ENCODE measurements around the gene CLASRP.
A peak's percentile ranks its signal among the peaks of the same experiment; 100 is the strongest.
"Not testable (repeated sequence)": the region's sequence is repeated elsewhere in the genome, so short reads cannot be mapped to it uniquely, and the experiment has no call there.

CLASRP gene, protein sequence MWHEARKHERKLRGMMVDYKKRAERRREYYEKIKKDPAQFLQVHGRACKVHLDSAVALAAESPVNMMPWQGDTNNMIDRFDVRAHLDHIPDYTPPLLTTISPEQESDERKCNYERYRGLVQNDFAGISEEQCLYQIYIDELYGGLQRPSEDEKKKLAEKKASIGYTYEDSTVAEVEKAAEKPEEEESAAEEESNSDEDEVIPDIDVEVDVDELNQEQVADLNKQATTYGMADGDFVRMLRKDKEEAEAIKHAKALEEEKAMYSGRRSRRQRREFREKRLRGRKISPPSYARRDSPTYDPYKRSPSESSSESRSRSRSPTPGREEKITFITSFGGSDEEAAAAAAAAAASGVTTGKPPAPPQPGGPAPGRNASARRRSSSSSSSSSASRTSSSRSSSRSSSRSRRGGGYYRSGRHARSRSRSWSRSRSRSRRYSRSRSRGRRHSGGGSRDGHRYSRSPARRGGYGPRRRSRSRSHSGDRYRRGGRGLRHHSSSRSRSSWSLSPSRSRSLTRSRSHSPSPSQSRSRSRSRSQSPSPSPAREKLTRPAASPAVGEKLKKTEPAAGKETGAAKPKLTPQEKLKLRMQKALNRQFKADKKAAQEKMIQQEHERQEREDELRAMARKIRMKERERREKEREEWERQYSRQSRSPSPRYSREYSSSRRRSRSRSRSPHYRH

DNA sequence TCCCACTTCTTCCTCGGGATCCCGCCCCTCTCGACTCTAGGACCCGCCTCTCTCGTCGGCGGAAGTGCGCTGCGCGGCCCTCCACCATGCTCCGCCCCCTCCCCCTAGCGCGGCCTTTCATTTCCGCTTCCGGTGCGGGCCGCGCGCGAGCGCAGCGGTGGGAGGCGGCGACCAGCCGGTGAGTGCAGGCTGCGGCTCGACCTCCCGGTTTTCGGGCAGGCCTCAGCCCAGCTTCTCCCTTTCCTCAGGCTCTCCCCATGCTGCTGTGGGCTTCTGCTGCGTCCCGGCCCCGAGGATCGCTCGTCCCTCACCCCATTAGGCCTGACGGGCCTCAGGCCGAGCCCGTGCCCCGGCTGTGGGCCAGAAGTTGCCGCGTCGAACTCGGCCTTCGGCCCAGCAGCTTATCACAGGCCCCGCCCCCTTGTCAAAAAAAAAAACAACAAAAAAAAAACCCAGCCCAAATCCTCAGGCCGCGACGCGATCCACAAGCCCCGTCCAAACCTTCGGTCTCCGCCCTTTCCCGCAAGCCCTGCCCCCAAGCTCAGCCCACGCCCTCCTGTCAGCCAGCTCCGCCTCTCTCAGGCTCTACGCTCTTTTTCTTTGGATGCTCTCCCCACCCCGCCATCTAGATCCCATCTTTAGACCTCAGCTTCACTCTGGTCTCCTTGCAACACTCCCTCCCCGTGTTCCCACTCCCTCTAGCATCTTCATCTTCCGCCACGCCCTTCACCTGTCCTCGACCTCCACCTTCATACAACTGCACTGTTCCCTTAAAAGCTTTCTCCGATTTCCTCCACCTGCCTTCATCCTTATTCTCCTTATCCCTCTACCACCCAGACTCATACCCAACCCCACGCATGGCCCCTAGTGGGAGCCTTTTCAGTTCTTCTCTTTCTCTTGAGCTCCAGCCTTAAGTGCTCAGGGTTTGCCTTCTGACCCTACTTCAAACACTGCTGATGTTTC lies at the start of gene CLASRP:
Gene CLASRP (plus strand): TSS at position 115 of the 963 bp plus-strand sequence. CDS start 1,168 bp downstream, outside the sequence.
- H3K27me3 ChIP-seq (ENCODE audit: control insufficient read depth, insufficient read depth, low read length): no peaks in the 10 kb centered on the region
- no peaks in the 10 kb centered on the region for H3K4me1 ChIP-seq (ENCODE audit: control insufficient read depth, insufficient read depth, low read length)
- H3K36me3 ChIP-seq (ENCODE audit: control insufficient read depth, insufficient read depth, low read length): peaks cover 9% of the 10 kb centered on the region
- WGBS (ENCODE audit: insufficient coverage, insufficient read length): no CpG with 5 or more reads among the region's 62 CpGs
- no peak within 1 kb of the TSS for H3K27ac ChIP-seq (ENCODE audit: low read length)
- peak; percentile 50 for DNase-seq (ENCODE audit: low read depth, low spot score)
- H3K4me3 ChIP-seq (ENCODE audit: low read length): peak within 1 kb of the TSS; percentile 100
- no peaks in the 10 kb centered on the region for H3K9me3 ChIP-seq (ENCODE audit: control insufficient read depth, insufficient read depth, low read length)

DNA sequence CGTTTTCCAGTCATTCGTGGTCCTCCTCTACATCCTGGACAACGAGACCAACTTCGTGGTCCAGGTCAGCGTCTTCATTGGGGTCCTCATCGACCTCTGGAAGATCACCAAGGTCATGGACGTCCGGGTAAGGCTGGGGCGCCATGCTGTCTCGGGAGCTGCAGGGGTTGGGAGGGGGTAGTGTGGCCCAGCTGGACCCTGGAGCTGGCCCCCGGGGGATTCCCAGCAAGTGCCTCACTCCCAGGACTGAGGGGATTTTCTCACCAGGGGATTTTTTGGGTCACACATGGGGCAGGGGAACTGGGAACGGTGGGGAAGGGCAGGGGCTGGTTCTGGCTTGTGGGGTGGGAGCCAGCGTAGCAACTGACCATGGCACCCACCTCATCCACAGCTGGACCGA lies 48.4 kb upstream of the CLASRP start:
- no CpG with 5 or more reads among the region's 14 CpGs for WGBS (ENCODE audit: insufficient coverage, insufficient read length)

DNA sequence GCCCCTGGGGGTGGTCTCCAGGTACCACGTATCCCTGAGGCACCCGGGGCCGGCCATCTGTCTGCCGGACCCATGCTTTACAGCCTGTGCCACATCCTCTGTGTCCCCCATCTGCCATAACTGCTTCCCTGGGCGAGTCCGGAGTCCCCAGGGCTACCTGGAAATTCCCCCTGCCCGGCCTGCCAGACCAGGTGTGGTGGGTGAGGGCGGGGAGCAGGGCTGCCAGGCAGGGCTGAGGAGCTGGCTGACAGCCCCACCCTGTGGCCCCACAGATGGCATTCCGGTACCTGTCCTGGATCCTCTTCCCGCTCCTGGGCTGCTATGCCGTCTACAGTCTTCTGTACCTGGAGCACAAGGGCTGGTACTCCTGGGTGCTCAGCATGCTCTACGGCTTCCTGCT lies 47.9 kb upstream of the CLASRP start:
- no CpG with 5 or more reads among the region's 12 CpGs for WGBS (ENCODE audit: insufficient coverage, insufficient read length)
- H3K4me1 ChIP-seq (ENCODE audit: control insufficient read depth, insufficient read depth, low read length): no peaks in the 10 kb centered on the region

More for the DNA sequence above, 48.4 kb upstream of the CLASRP start:
- DNase-seq (ENCODE audit: low read depth, low spot score): no peak
- Histone ChIP-seq H3K4me3 (ENCODE audit: low read length) (no peak overlapping the region), H3K27me3 (ENCODE audit: control insufficient read depth, insufficient read depth, low read length) (no peaks in the 10 kb centered on the region), H3K4me1 (ENCODE audit: control insufficient read depth, insufficient read depth, low read length) (no peaks in the 10 kb centered on the region), H3K27ac (ENCODE audit: low read length) (no peak overlapping the region), H3K36me3 (ENCODE audit: control insufficient read depth, insufficient read depth, low read length) (peaks cover 15% of the 10 kb centered on the region), H3K9me3 (ENCODE audit: control insufficient read depth, insufficient read depth, low read length) (no peaks in the 10 kb centered on the region)

DNA sequence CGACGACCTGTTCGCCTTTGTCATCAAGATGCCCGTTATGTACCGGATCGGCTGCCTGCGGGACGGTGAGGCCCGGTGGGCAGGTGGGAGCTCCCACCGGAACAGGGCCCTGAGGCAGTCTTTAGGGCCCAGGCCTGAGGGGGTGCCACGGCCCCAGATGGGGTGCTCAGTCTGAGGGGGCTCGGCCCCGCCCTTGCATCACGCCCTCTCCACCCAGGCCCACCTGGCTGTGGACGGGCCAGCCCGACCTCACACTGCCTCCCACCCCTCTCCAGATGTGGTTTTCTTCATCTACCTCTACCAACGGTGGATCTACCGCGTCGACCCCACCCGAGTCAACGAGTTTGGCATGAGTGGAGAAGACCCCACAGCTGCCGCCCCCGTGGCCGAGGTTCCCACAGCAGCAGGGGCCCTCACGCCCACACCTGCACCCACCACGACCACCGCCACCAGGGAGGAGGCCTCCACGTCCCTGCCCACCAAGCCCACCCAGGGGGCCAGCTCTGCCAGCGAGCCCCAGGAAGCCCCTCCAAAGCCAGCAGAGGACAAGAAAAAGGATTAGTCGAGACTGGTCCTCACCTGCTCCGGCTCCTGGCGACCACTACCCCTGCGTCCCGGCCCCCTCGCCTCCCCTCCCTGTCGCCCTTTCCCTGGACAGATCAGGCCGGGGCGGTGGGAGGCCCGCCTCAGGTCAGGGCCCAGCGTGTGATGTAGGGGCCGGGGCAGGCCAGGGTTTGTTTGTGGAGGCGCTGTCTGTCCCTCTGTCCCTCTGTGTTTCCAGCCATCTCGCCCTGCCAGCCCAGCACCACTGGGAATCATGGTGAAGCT lies 46.3 kb upstream of the CLASRP start:
- no peaks in the 10 kb centered on the region for H3K9me3 ChIP-seq (ENCODE audit: control insufficient read depth, insufficient read depth, low read length)
- WGBS (ENCODE audit: insufficient coverage, insufficient read length): no CpG with 5 or more reads among the region's 44 CpGs
- no peak for DNase-seq (ENCODE audit: low read depth, low spot score)
- no peak overlapping the region for H3K27ac ChIP-seq (ENCODE audit: low read length)
- H3K27me3 ChIP-seq (ENCODE audit: control insufficient read depth, insufficient read depth, low read length): no peaks in the 10 kb centered on the region
- H3K36me3 ChIP-seq (ENCODE audit: control insufficient read depth, insufficient read depth, low read length): peaks cover 15% of the 10 kb centered on the region
- no peaks in the 10 kb centered on the region for H3K4me1 ChIP-seq (ENCODE audit: control insufficient read depth, insufficient read depth, low read length)
- H3K4me3 ChIP-seq (ENCODE audit: low read length): no peak overlapping the region

More for the DNA sequence above, 47.9 kb upstream of the CLASRP start:
- Histone ChIP-seq H3K36me3 (ENCODE audit: control insufficient read depth, insufficient read depth, low read length) (peaks cover 15% of the 10 kb centered on the region), H3K27me3 (ENCODE audit: control insufficient read depth, insufficient read depth, low read length) (no peaks in the 10 kb centered on the region), H3K9me3 (ENCODE audit: control insufficient read depth, insufficient read depth, low read length) (no peaks in the 10 kb centered on the region), H3K27ac (ENCODE audit: low read length) (no peak overlapping the region), H3K4me3 (ENCODE audit: low read length) (no peak overlapping the region)
- no peak for DNase-seq (ENCODE audit: low read depth, low spot score)

DNA sequence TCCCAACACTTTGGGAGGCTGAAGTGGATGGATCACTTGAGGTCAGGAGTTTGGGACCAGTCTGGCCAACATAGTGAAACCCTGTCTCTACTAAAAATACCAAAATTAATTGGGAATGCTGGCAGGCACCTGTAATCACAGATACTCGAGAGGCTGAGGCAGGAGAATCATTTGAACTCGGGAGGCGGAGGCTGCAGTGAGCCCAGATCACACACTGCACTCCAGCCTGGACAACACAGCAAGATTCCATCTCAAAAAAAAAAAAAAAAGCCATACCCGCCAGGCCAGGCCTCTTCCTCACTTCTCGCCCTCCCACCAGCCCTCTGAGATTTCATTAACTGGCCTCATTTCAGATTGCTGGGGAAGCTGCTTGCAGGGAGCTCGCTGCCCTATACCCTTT lies 45.3 kb upstream of the CLASRP start:
- Histone ChIP-seq H3K27ac (ENCODE audit: low read length) (no peak overlapping the region), H3K4me3 (ENCODE audit: low read length) (no peak overlapping the region; the same call in 1 of the 2 replicates), H3K9me3 (ENCODE audit: control insufficient read depth, insufficient read depth, low read length) (no peaks in the 10 kb centered on the region), H3K4me1 (ENCODE audit: control insufficient read depth, insufficient read depth, low read length) (no peaks in the 10 kb centered on the region), H3K27me3 (ENCODE audit: control insufficient read depth, insufficient read depth, low read length) (no peaks in the 10 kb centered on the region; the same call in 1 of the 2 replicates), H3K36me3 (ENCODE audit: control insufficient read depth, insufficient read depth, low read length) (peaks cover 13% of the 10 kb centered on the region)
- DNase-seq (ENCODE audit: low read depth, low spot score): no peak
- WGBS (ENCODE audit: insufficient coverage, insufficient read length): no CpG with 5 or more reads among the region's 6 CpGs

DNA sequence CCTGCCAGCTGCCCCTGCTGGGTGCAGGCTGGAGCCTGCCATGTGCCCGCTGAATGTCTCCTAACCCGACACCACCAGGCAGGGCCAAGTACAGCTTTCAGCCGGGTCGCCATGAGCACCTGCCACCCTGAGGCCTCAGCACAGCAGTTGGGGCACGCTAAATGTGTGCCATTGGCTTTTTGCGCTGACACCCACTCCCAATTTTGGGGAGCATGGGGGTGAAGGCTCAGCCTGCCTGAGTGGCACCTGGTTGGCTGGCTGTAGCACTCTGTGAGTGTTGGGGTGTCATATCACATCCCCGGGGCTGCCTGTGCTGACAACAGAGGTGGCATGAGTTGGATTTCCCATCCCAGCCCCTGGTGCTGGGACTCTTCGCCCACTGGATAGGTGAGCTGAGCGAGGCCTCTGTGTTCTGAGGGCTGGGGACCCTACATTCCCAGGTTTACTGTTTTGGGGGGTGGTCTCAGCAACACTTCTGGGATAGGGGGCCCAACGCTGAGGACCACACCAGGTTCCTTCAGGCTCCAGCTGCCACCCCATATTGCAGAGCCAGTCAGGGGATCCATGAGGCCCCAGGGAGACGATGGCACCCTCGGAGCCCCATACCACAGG lies 44.8 kb upstream of the CLASRP start:
- no peaks in the 10 kb centered on the region for H3K9me3 ChIP-seq (ENCODE audit: control insufficient read depth, insufficient read depth, low read length)
- H3K27me3 ChIP-seq (ENCODE audit: control insufficient read depth, insufficient read depth, low read length): no peaks in the 10 kb centered on the region; the same call in 1 of the 2 replicates
- WGBS (ENCODE audit: insufficient coverage, insufficient read length): no CpG with 5 or more reads among the region's 12 CpGs
- H3K27ac ChIP-seq (ENCODE audit: low read length): no peak overlapping the region
- peaks cover 13% of the 10 kb centered on the region for H3K36me3 ChIP-seq (ENCODE audit: control insufficient read depth, insufficient read depth, low read length)
- DNase-seq (ENCODE audit: low read depth, low spot score): no peak
- H3K4me3 ChIP-seq (ENCODE audit: low read length): no peak overlapping the region
- H3K4me1 ChIP-seq (ENCODE audit: control insufficient read depth, insufficient read depth, low read length): no peaks in the 10 kb centered on the region

DNA sequence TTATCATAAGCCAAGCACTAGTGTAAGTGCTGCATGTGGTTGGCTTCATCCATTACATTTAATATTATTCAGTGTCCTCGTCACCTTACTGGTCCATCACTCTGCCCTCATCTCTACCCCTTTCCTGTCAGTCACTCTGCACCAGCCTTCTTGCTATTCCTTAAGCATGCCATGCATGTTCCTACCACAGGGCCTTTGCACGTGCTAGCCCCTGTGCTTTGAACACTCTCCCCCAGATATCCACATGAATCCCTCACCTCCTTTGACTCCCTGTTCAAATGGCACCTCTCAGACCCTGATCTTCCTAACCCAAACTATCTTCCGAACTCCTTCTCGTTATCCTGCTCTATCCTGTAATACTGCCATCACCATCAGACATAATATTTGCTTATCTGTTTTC lies 40.8 kb upstream of the CLASRP start:
- no CpG with 5 or more reads among the region's 4 CpGs for WGBS (ENCODE audit: insufficient coverage, insufficient read length)
- Histone ChIP-seq H3K27me3 (ENCODE audit: control insufficient read depth, insufficient read depth, low read length) (no peaks in the 10 kb centered on the region; the same call in 1 of the 2 replicates), H3K27ac (ENCODE audit: low read length) (no peak overlapping the region), H3K4me3 (ENCODE audit: low read length) (no peak overlapping the region), H3K9me3 (ENCODE audit: control insufficient read depth, insufficient read depth, low read length) (no peaks in the 10 kb centered on the region), H3K36me3 (ENCODE audit: control insufficient read depth, insufficient read depth, low read length) (no peaks in the 10 kb centered on the region; the same call in 1 of the 2 replicates), H3K4me1 (ENCODE audit: control insufficient read depth, insufficient read depth, low read length) (peaks cover 2% of the 10 kb centered on the region; the same call in 1 of the 2 replicates)
- no peak for DNase-seq (ENCODE audit: low read depth, low spot score)

DNA sequence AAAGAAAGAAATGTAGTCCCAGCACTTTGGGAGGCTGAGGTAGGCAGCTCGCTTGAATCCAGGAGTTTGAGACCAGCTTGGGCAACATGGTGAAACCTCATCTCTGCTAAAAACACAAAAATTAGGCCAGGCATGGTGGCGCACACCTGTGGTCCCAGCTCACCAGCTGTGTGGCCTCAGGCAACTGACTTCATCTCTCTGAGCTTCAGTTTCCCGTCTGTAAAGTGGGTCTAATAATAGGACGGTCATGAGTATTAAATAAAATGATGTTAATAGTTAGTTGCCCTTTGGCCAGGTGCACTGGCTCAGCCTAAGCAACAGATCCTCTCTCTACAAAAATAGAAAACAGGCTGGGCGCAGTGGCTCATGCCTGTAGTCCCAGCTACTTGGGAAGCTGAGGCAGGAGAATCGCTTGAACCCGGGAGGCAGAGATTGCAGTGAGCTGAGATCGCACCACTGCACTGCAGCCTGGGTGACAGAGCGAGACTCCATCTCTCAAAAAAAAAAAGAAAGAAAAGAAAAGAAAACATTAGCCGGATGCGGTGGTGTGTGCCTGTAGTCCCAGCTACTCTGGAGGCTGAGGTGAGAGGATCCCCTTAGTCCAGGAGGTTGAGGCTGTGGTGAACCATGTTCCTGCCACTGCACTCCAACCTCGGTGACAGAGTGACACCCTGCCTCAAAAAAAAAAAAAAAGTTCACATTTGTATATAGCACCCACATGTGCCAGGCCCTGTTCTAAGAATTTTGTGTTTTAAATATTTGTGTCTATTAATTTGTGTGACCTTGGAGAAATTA lies 39.5 kb upstream of the CLASRP start:
- not testable (repeated sequence) for DNase-seq (ENCODE audit: low read depth, low spot score); H3K4me1 ChIP-seq (ENCODE audit: control insufficient read depth, insufficient read depth, low read length); H3K27me3 ChIP-seq (ENCODE audit: control insufficient read depth, insufficient read depth, low read length); H3K36me3 ChIP-seq (ENCODE audit: control insufficient read depth, insufficient read depth, low read length); H3K4me3 ChIP-seq (ENCODE audit: low read length); H3K9me3 ChIP-seq (ENCODE audit: control insufficient read depth, insufficient read depth, low read length); H3K27ac ChIP-seq (ENCODE audit: low read length)
- no CpG with 5 or more reads among the region's 12 CpGs for WGBS (ENCODE audit: insufficient coverage, insufficient read length)

DNA sequence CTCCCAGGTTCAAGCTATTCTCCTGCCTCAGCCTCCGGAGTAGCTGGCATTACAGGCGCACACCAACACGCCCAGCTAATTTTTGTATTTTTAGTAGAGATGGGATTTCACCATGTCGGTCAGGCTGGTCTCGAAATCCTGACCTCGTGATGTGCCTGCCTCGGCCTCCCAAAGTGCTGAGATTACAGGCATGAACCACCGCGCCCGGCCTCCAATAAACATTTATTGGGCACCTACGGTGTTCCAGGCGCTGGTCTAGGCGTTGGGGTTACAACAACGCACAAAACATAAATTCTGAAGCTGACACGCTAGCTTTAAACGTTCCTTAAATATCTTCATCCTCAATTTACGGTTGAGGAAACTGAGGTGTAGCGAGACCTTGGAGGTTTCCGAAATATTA lies 38.2 kb upstream of the CLASRP start:
- no CpG with 5 or more reads among the region's 19 CpGs for WGBS (ENCODE audit: insufficient coverage, insufficient read length)
- H3K4me1 ChIP-seq (ENCODE audit: control insufficient read depth, insufficient read depth, low read length); H3K9me3 ChIP-seq (ENCODE audit: control insufficient read depth, insufficient read depth, low read length); DNase-seq (ENCODE audit: low read depth, low spot score); H3K36me3 ChIP-seq (ENCODE audit: control insufficient read depth, insufficient read depth, low read length); H3K27ac ChIP-seq (ENCODE audit: low read length); H3K4me3 ChIP-seq (ENCODE audit: low read length); H3K27me3 ChIP-seq (ENCODE audit: control insufficient read depth, insufficient read depth, low read length): not testable (repeated sequence)
